Measurements from ENCODE around the gene CEBPZOS.

The CEBPZOS gene

DNA sequence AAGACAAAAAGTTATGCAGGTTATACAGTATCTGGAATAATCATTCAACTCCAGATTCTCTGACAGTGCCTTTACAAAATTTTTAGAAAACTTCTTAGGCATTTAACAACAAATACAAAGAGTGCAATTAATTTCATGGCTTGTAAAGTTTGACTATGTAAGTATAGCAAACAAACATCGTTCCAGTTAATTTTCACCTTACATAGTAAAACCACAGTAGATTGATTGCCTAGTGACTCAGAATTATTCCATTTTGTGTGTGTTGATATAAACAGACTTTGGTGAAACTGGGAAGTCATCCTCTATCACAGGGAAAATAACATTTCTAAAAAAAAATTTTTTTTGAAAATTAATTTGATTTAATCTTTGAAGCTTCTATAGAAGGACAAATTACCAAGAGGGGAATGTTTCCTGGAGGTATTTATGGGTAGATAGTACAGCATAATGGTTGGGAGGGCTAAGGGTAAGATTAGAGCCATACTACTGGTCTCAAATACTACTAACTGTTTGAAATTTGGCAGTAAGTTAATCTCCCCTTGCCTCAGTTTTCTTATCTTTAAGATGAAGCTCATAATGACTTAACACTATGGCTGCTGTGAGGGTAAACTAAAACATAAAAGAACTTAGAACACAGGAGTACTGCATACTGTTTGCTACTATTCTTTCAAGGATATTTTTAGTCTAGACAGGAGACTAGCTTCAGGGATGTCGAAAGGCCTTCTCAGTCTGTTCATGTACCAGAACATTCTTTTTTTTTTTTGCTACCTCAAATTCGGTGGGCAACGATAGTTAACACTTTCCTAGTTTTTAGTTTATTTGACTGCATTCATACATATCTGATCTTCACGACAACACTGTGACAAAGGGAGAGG lies 54.8 kb downstream of the CEBPZOS start (continued):
- TF ChIP-seq, protein P1, sequence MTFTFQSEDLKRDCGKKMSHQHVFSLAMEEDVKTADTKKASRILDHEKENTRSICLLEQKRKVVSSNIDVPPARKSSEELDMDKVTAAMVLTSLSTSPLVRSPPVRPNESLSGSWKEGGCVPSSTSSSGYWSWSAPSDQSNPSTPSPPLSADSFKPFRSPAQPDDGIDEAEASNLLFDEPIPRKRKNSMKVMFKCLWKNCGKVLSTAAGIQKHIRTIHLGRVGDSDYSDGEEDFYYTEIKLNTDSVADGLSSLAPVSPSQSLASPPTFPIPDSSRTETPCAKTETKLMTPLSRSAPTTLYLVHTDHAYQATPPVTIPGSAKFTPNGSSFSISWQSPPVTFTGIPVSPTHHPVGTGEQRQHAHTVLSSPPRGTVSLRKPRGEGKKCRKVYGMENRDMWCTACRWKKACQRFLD (tag by site-specific recombination; IDR thresholded peaks at IDR 0.05) = no peak
- no peak for TF ChIP-seq GLI4 (tag by site-specific recombination; IDR thresholded peaks at IDR 0.05)
- TF ChIP-seq ZNF366 (tag by site-specific recombination; conservative IDR thresholded peaks at IDR 0.05) = peak; percentile 54
- TF ChIP-seq ZFP37 (tag by site-specific recombination; IDR thresholded peaks at IDR 0.05) = no peak
- no peak for TF ChIP-seq ZNF174 (tag by site-specific recombination; IDR thresholded peaks at IDR 0.05)
- TF ChIP-seq, protein P2, sequence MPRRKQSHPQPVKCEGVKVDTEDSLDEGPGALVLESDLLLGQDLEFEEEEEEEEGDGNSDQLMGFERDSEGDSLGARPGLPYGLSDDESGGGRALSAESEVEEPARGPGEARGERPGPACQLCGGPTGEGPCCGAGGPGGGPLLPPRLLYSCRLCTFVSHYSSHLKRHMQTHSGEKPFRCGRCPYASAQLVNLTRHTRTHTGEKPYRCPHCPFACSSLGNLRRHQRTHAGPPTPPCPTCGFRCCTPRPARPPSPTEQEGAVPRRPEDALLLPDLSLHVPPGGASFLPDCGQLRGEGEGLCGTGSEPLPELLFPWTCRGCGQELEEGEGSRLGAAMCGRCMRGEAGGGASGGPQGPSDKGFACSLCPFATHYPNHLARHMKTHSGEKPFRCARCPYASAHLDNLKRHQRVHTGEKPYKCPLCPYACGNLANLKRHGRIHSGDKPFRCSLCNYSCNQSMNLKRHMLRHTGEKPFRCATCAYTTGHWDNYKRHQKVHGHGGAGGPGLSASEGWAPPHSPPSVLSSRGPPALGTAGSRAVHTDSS (tag by site-specific recombination; IDR thresholded peaks at IDR 0.05) = no peak
- TF ChIP-seq ZNF501 (tag by site-specific recombination; IDR thresholded peaks at IDR 0.05) = no peak
- TF ChIP-seq ZNF394 (tag by site-specific recombination; IDR thresholded peaks at IDR 0.05; ENCODE audit: borderline replicate concordance) = no peak

Data from HEK293 (cell line).